HG03442 (cell line): ENCODE data around the gene GREM1.

Experiments
- ATAC-seq: cut with Tn5 transposase; IDR thresholded peaks from one replicate; pipeline ENCODE4 v1.9.1; 2021; ENCODE audit warnings: mild to moderate bottlenecking, moderate library complexity; ENCODE audit not compliant: unreplicated experiment

GREM1 gene

DNA sequence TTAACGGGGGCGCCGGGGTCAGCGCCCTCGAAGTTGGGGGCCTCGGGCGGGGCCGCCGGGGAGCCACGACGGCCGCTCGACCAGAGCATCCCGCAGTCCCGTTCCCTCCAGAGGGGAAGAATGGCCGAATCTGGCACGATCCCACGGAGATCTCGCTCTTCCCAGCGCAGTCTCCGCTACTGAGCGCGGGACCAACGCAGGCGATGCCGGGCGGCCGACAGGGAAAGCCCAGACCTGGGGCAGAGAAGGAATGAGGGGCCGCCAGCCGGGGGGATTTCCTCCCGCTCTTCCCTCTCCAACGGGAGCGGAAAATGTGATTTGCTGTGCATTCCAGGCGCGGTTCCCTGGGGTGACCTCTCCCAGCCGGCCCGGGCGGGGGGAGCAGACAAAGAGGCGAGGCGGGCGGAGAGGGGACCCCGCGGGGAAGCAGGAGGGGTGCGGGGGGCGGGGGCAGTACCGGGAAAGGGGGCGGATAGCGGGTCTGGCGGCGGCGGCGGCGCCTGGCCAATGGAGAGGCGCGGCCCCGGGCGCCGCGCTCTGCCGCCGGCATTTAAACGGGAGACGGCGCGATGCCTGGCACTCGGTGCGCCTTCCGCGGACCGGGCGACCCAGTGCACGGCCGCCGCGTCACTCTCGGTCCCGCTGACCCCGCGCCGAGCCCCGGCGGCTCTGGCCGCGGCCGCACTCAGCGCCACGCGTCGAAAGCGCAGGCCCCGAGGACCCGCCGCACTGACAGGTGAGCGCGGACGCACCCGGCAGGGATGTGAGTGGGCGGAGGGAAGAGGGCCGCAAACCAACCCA, at the start of gene GREM1:
Gene GREM1, plus strand, starts transcription at position 579 of the 801 bp plus-strand sequence. CDS start 12,687 bp downstream, outside the sequence.
- ATAC-seq: no peak

DNA sequence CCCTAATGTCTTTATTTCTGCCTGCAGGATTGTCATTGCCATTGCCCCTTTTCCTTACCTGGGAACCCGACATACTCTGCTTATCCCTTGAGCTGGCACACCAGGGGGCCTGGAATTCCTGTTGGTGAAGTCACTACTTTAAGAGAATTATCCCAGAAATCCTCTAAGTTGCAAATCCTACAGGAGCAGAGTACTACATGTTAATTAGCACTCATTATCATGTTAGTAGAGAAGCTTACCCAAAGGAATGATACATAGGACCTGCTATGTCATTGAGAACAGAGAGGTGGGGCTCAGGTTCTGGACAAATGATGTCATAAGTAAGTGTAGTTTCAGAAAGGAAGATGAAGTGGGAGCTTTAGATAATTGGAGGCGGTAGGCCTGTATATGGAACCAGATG, 48.9 kb upstream of the GREM1 start:
- no peak for ATAC-seq

DNA sequence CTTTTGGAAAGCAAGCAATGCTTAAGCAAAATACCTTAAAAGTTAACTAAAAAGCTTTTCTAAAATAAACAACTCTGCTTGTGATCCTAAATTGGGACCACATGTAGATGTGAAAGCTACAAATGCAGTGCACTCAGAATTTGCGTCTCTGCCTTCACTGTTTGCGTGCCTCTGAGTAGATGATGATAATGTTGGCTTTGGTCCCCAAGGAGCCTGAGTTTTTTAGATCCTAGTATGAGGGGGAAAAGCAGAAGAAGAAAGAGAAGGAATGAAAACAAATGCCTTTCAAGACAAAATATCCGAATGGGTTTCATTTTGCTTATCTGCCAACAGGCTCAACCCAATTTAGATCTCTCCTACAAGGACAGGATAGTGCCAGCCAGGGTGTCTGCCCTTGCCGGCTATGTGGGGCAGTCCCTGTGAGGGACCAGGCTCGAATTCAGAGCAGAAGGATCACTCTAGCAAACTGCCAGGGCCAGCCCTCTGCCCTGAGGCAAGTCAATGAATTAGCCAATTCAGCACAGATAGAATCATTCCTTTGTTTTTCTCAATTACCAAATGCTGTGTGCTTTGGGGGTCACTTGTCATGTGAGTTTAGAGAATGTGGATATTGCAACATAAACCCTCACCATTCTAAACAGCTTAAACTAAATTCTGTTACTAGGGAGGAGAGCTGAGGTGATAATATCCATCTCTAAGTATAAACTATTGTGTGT, 47.8 kb upstream of the GREM1 start:
- ATAC-seq: no peak

DNA sequence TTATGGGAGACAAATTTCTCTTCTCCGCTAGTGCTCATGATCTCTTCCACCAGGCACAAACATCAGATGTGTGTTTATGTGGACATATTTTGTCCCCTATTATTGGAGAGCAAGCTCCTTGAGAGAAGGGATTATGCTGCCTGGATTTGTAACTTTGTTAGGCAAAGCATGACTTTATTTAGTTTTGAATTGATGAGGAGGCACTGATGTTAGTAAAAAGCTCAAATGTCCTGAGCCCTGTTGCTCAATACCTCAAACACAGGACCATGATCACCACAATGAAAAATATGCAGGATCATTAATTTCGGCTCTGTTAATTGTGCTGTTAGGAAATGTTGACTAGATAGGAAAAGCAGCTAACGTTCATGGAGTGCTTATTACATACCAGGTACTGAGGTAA, 47.2 kb upstream of the GREM1 start:
- ATAC-seq: no peak

DNA sequence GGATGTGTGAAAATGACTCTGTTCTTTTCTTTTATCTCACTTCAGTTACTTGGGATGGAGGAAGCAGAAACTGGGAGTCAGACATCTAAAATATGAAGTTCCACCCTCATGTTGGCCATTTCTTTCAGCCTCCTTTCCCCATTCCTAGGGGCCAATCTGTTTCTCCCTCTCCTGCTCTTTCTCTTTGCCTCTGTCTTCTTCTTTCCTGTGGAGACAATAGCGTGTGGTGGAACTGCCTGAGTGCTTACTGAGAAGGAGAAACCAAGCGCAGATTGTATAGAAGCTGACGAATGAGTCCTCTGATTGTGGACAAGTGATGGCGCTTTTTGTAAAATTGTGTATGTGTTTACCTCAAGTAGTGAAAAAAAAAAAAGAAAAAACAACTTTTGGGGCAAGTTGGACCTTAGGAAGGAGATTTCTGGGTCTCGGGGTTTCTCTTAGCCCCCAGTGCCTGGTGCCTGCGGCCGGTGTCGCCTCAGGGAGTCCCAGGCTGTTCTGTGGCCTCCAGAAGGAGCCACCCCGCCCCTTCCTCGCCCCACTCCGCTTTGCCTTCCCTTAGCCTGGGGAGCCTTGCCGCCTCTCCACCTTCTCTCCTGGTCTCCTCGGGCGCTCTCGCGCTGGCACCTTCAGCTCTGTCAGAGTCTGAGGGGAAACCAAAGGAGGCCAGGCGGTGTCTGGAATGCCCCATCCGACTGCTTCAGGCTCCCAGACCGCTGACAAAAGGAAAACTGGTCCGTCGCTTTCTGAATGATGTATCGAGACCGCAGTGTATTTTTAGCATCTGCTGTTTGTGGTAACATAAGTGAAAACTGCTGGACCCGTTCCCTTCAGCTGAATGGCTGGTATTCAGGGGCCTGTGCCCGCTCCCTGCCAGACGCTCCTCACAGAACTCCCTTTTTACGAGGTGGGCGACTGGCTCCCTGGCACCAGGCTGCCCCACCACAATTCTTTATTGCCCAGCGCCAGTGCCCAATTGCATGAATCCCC, 46.2 kb upstream of the GREM1 start:
- no peak for ATAC-seq

DNA sequence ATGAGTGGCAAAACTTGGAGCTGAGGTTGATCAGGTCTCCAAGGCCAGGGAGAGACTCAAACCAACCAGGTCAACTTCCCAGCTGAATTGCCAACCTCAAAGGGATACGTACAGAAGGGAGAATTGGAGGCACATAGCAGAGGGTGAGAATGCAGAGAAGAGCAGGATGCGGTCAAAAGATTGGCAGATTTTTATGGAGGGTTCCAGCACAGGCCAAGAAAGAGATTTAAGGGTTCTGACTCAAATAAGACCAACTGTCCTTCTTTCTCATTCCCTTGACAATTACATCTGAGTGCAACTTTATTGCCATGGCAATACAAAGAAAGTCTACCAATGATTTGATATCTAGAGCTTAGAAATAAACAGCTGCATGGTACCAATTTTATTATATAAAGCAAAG, 43.1 kb upstream of the GREM1 start:
- no peak for ATAC-seq

DNA sequence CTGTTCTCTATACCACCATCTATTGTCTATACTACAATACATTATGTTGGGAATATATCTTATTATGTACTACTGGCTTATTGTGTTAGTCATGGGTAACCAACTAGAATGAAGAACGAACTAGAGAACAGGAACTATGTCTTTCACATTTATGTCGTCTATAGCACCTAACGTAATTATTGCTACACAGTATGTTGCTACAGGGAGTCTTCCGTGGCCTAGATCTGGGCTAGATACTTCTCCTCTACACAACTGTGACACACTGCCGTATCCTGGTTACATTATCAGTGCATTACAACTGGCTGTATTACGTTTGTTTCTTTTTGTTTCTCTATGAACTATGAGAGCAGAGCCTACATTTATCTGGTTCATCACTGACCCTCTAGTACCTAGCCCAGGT, 42.3 kb upstream of the GREM1 start:
- ATAC-seq: no peak

DNA sequence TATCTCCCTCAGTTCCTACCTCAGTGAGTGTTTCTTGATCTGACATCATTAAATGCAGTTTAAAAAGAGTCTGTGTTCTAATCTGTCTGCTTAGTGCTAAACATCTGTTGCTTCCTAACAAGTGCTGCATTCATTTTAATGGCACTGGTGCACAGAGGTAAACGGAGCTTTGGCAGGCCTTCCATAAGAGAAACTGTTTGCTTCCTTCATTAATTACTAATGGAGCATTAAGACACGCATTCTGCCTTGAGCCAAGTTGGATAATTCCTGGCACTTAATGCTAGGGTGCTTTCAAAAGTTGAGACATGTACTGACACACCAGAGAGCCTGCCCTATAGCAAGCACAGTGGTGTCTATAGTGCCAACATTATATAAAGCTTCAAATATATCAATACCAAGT, 41.6 kb upstream of the GREM1 start:
- ATAC-seq: no peak

DNA sequence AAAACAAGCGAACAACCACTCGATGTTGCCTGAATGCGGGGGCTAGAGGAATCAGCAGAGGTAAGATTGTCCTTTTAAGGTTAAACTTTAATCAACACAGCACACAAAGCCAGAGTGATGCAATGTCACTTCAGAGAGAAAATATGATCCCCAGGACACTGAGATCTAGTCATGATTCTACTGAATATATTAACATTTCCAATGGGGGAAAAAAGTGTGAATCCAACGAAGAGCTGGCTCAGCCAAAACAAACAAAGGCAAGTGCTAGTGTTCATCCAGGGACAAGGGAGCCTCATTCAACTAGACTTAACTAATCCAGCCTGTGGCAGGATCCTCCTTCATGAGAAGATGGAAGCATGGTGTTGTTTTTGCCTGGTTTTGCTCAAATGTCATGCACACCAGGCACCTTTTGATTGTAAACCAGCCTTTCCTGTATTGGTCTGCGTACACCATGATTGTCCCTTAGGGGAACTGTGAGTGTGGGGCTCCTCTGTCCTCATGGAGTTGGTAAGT, 40.5 kb upstream of the GREM1 start:
- ATAC-seq: no peak

DNA sequence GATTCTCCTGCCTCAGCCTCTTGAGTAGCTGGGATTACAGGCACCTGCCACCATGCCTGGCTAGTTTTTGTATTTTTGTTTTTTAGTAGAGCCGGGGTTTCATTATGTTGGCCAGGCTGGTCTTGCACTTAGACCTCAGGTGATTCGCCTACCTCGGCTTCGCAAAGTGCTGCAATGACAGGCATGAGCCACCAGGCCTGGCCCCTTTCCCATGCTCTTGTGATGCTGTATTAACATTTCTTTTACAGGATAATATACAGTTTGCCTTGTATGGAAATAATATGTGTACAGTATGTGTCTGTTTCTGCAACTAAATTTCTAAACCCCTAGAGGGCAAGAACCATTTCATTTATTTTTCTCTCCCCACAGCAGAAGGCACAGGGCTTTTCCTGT, 38.5 kb upstream of the GREM1 start:
- no peak for ATAC-seq

DNA sequence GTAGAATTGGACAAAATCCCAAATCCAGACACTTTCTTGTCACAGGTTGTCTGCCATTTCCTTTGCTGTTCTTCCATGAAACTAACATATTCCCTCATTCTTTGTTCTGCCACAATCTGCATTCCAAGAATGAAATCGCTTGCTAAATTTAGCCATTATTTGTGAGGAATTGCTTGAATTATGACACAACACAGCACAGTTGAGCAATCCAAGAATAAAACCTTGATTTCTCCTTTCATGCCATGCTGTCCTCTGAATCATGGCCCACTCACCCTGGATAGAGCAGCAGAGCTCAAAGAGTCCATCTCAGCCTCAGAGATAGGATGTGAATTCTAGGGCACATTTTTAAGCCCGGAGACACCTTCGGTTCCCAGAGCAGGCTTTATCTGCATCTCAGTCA, 35.2 kb upstream of the GREM1 start:
- no peak for ATAC-seq

DNA sequence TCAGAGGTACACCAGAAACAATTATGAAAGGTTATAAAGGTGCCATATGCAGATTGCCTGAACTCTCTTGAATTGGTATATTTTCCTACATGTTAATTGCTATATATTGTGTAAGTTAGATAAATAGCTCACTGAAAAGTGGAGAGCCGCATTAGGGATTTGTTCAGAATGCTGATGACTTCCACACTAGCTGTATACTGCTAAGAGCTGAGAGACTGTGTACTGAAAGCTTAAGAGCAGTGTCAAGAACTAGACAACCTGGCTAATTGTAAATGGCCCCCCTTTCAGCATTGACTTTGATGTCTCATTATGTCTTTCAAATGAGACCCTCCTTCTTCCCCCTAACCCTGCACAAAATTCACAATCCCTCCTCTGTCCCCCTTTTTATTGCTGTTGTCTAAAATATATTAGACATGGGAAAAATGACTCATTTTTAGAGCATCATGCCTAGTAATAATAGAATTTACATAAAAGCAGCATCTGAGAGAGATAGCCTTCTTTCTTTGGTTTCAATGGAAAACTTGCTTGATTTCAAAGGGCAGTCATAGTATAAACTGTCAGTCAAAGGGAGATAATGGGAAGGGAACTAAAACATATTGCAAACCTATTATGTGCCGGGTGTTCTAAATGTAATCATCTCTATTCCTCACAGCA, 34.7 kb upstream of the GREM1 start:
- no peak for ATAC-seq

DNA sequence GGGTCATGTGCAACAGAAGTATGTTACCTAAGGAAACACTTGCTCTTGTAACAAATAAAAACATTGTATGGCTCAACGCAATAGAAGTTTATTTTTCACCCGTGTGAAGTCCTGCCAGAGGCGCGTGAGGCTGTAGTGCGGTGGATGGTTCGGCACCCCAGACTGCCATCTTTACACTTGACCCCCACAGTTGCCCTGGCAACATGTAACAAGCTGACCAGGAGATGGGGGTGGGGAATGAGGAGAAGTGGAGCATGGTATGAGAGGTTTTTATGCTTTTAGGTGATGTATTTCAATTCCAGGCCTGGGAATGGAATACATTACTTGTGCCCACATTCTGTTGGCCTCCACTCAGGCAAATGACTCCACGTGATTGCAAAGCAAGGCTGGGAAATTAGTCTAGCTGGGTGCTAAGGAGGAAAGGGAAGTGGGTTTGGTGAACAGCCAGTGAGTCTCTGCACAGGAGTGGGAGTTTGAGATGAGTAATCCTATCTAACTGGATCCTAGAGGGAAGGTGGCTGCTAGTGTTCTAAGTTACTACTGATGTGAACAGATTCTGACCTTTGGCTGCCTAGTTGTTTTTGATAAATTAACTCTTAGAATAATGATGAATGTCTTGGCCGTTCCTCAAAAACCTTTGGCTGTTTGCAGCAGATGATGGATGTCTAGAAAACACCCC, 33.8 kb upstream of the GREM1 start:
- no peak for ATAC-seq

DNA sequence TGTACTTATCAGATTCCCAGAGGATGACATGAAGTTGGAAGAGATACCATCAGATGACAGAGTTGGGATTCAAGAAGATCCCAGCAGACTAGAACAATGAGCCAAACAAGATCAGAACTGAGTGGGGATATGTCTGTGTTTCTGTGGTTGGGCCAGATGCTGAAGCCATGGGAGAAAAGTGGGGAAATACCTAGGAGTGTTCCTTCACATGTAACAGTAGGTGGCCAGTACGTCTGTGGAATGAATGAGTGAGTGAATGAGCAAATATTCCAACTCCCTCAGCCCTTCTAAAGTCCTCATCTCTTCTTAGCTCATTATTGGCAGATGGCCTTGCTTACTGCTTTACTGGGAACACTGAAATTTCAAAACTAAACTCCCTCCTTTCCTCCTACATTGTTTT, 32.2 kb upstream of the GREM1 start:
- no peak for ATAC-seq

DNA sequence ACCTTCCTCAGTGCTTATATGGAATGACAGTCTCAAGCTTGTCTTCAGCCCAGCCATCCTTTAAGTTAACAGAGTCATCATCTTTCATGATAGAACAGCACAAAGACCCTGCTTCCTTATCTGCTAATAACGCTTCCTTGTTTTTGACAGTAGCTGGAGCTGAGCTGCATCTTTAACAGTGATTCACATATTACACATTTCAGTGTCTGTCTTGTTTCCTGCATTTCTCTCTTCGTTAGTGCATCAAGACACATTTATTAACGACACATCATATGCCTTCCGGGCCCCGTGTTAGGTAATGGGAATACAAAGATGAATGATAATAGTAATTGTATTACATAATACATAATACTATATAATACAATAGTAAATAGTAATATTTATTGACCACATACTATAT, 30.2 kb upstream of the GREM1 start:
- no peak for ATAC-seq

DNA sequence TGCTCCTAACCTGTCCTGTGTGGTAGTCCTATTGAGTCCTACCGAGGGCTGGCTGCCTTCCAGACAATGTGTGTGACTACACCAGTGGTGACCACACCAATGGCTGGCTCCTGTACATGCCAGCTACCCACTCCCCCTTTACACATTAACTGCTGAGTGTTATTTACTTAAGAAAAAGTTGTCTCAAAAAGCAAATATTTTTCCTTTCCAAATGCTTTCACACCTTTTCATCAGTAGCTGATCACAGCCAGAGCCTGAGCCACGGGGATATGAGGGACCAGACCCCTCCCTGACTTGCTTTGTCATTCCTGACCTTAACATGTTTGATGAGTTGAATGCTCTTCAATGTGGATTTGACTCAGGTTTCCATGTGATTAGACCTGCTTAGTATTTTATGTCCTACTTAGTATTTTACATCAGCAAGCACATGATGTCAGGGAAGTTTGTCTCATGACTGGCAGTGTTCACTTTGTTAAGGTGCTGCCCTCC, 29.6 kb upstream of the GREM1 start:
- no peak for ATAC-seq

DNA sequence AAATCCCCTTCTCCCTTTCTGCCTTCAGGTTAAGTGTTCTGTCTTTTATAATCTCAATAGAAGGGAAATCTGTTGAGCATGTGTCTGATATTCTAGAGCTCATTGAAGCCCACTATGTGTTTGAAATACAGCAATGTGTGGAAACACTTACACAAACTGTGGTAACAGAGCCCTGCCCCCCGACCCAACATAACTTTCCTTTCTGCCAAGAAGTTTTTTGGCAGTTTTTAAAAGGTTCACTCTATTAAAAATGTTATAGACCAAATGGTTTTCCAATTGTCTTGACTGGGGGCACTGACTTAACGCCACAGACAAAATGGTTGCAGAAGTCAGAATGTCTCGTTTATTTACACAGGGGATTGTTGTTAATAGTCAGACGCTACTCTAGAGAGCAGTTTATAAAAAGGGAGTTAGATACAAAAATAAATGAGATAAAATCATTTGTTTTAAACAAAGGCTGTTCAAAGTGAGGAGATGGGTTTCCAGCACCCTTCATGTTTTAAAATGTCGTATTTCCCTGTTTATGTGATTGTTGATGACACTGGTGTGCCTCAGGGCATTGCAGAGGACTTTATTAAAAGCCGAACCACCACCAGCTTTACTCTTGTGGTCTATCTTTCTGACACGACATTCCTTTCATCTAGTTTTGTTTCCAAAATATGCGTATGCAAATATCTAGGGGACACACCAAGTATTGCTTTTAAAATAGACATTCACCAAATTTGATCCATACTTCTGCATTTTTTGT, 26.7 kb upstream of the GREM1 start:
- no peak for ATAC-seq

DNA sequence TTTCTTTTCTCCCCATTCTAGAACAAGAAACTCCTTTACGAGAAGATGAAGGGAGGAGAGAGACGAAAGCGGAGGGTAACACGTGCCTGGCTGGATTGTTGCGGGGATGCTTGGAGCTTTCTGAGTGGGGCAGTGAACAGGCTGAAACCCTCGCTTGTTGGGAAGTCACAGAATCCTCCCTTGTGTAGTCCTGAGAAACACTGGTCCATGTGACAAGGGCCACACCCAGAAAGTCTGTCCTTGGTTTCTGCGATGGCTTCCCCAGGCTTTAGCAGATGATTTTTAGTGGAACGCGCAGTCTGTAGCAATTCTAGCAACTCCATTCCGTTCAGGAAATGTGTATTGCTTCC, 26.1 kb upstream of the GREM1 start:
- ATAC-seq: no peak

DNA sequence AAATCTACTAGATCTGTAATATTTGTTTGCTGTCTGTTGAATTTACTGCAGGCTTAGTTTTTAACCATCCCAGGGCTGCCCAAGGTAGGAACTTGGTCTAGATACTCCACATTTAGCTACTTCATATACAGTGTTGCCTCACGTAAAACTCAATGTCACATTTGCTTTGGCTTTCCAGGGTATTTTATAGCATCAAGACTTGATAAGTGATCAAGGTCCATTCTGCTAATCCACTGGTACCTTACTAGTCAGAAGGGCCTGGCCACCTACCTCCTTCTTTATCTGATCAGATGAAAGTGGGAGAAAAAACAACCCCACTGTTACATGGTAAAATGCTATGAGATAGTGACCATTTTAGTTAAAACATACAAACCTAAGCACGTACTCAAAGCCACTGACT, 25.5 kb upstream of the GREM1 start:
- no peak for ATAC-seq
